HS-27A (cell line): Measurements from ENCODE around the gene MST1.
"Not testable (repeated sequence)": the region's sequence is repeated elsewhere in the genome, so short reads cannot be mapped to it uniquely, and the experiment has no call there.

Experiments used
- DNase-seq: peaks from one replicate; pipeline ENCODE4 v3.0.0-alpha.2; 2012; ENCODE audit warnings: low read depth, missing footprints

The MST1 gene

DNA sequence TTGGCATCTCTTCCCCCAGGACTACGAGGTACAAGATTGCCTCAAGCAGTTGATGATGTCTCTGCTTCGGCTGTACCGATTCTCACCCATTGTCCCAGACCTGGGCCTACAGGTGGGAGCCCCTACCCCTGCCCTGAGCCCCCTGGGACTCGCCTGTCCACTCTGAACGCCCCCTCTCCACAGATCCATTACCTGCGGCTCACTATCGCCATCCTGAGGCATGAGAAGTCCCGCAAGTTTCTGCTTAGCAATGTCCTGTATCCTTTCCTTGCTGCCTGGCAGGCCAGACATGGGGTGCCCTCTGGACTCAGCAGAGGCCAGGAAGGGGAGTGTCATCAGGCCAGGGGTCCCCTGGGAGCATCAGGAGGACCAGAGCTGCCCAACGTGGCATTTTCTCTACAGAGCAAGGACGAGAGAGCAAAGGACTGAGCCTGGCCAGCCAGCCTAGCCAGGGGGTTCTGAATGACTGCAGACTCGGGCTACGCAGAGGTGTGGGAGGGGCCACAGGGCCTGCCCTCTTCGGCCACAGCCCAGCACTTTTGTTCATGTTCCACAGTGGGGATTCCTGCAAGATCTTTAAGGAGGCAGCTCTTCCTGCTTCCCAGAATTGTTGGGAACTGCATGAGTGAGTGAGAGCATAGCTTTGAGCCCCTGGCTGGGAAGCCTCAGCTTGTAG is 11.3 kb upstream of the MST1 start:
- no peak for DNase-seq

DNA sequence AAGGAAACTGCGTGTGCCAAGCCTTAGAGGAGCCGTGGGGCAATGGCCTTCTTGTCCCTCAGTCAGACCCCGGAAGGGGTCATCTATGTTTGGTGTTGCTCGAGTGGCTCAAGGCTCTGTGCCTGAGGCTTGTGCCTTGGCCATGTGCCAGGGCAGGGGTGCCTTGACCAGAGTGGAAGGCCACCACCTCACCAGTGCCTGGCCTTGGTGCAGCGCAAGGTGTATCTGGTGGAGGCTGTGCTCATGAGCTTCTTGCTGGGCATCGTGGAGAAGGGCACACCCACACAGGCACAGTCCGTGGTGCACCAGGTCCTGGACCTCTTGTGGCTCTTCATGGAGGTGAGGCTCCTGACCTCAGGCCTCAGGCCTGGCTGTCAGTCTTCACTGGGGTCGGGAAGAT is 10.7 kb upstream of the MST1 start:
- DNase-seq: no peak

DNA sequence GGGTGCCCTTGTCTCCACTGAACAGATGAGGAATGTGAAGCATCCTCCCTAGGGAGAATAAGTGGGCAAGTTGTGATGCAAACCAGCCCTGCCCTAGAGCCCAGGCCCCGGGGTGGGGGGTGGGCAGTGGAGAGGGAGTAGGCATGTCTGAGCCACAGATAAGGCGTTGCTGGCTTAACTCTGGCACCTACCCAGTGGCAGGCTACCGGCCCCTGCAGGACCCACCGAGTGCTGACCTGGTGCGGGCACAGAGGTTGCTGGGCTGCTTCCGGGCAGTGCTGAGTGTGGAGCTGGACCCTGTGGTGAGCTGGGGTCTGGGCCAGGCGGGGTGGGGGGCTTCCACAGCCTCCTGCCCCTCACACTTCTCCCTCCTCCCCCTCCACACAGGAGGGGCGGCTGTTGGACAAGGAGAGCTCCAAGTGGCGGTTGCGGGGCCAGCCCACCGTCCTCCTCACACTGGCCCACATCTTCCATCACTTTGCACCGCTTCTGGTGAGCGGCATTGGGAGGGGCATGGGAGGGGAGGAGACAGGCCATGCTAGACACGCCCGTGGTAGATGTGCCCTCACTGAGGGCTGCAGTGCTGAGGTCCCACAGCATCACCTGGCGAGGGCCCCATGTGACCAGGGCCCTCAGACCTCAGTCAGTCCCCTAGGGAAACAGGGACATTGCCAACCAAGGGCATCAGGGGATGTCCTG is 10.2 kb upstream of the MST1 start:
- DNase-seq: no peak

- not testable (repeated sequence) for DNase-seq
These were observed 6.2 kb upstream of the MST1 start for GRCh38 chr3:49695350-49696015.

DNA sequence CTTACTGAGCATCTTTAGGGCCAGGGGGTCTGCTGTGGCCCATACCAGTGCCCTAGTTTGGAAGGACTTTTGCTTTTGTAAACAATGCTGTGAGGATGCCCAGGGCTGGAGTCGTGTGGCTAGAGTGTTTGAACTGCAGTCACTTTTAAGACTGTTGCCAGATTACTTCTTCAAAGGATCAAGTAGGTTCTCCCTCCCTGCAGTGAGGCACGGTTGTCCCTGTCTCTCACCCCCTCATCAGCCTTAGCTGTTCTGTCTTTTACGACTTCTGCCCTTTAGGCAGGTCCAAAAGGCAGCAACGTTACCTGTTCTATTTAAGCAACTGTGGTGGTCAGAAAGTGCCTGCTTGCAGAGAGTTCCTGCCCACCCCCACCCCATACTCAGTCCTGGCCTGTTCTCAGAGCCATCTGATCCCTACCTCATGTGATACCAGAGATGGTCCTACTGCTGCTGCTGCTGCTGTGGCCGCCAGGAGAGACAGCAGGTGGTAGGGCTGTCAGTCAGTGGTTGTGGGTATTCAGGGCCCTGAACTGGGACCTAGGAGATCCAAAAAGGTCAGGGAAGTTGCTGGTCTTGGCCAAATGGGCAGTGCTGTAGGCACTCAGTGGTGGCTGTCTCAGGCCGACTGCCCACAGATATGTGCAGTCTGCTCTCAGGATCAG is 5.3 kb upstream of the MST1 start:
- not testable (repeated sequence) for DNase-seq

DNA sequence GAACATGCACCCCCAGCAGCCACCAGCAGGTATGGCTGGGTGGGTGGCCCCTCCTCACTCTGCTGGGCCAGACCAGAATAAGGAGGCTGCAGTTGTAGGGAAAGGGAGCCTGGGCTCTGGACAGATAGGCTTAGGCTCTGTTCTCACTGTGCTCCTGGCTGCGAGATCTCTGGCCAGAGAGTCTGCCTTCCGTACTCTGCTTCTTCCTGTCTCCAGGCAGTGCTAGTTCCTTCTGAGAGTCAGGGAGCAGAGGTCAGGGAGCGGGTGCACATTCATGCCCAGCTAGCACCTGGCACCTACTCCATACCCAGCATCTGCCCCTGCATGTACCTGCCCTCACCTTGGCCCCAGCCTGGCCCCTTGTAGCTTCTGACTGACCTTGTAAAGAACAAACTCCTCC is 2.2 kb upstream of the MST1 start:
- DNase-seq: not testable (repeated sequence)

DNA sequence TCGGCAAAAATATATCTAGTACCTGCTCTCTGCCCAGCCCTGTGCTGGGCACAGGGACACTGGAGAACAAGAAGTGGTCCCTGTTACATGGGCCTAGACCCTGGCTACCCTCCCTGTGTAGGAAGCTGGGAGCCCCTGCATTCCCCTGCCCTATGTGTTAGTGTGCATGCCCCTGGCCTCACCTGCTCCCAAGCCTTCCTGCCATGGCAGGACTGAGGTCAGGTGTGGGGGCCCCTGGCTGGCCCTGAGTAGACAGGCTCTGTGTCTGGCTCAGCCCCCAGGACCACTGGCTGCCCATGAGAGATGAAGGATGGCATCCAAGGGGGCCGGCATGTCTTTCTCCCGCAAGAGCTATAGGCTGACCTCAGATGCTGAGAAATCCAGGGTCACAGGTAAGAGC is 1.6 kb upstream of the MST1 start:
- DNase-seq: not testable (repeated sequence)

- DNase-seq: not testable (repeated sequence)
These were observed 792 bp upstream of the MST1 start for GRCh38 chr3:49689908-49690624.

DNA sequence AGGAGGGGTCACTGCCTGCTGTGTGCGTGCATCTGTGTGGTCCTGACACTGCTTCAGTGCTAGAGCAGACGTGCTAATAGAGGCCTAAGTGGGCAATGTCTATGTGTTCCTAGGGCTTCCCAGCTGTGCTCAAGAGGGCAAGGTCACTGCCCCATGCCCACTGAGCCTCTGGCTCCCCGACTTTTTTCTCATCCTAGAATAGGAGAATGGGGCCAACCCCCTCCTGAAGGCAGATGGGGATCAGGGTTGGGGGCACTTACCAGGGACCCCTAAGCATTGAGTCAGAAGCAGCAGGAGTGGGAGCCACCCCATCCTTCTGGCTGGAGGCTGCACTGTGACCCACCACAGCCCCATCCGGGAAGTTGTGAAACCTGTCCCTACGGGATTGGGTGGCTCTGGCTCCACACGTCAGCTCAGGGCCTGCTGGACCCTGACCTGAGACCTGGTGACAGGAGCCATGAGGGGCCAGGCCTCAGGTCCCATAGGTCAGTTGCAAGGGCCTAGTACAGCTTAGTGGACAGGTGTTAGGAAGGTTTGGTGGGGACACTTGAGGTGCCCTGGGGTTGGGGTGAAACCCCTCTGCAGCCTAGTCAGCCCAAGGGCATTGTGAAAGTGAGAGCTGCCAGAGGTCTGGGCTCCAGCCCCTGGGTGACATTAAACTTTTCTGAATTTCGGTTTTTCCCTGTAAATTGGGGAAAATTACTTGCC is 782 bp downstream of the MST1 start:
- not testable (repeated sequence) for DNase-seq

DNA sequence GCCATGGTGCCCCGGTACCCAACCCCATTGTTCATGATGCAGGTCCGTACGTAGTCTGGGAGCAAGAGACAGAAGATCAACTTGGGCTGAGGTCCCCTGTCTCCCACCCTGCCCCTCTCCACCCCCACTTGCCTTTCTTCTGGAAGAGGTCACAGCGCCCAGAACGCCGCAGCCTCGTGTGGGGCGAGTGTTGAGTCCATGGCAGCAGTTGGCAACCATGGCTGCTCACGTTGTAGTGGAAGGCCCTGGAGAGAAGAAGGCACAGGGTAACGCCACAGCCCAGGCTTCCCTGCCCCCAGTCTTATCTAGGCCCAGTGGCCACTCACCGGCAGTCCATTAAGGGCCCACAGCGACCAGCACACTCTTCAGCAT is 1.9 kb downstream of the MST1 start:
- DNase-seq: not testable (repeated sequence)

DNA sequence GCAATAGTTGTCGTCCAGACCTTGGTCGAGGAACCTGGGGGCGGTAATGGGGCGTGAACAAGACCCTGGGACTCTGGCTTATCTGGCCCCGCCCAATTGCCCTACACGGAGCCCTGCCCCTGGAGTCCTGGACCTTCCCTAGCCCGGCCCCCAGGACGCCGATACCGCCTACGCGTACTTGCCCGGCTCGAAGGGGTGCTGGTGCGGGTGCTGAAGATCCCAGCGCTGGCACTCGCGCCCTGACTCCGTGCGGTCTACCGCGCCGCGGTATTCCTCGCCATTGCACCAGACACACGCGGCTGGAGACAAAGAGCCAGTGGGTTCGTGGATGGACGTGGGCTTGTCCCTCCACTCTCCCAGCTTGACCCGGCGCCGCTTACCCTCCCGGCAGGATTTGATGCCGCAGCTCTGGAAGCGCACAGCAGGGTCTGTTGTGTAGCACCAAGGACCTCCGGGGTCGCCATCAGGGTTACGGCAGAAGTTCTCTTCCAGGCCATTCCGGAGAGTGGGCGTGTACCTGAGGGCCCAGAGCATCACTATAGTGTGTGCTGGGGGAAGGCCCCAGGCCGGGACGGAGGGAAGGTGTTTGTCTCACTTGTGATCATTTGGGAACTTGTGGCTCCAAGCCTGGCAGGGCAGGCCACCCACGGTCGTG is 2.4 kb downstream of the MST1 start:
- not testable (repeated sequence) for DNase-seq

DNA sequence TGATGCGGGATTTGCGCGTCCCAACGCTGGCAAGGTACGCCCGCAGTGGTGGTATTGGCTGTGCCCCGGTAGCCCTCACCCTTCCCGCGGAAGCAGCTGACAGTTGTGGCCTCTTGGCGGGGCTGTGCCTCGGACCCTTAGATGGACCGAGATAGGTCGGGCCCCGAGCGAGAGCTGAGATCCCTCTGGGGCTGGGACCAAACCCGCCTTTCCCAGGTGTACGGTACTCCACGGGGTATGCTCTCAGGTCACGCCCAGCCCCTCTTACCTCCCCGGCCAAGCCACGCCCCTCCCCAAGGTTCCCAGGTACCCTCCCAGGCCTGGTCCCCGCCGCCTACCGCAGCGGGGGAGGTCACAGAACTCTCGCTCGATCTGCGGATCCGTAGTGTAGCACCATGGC is 2.9 kb downstream of the MST1 start:
- DNase-seq: not testable (repeated sequence)

GRCh38 chr3:49685846-49686245 is 3.4 kb downstream of the MST1 start:
- not testable (repeated sequence) for DNase-seq

DNA sequence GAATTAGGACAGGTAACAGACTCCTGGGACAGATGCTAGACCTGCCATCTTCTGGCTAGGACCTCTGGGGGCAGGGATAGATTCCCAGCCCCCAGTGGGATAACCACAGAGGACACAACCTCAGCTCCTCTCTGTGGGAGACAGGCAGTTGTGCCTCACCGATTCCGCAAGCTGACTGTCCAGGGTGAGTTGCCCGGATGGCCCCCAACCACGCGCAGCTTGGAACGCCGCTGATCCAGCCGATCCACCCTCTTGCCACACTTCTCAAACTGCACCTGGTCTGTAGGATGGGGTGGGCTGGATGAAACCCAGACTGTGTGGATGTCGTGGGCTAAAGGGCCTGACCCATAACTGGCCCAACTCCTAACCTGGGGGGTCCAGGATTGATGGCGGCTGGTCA is 4.2 kb downstream of the MST1 start:
- DNase-seq: not testable (repeated sequence)

DNA sequence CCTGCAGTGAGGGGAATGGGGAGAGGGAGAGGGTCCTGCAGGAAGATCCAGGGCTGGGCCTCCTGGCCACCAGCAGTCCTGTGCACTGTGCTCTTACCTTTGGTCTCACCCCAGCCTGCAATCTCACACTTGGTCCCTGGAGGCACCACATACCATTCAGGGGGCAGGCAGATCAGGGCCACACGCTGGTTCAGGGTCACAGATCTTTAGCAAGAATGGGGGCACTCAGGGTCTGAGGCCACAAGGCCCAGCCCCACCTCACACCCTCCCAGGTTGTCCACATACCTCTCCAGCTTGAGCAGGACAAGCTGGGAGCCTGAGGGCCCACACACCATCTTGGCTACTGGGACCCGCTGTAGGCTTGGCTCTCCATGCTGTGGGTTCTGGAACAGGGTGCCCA is 4.8 kb downstream of the MST1 start:
- not testable (repeated sequence) for DNase-seq

- no peak for DNase-seq
These were observed 6.1 kb downstream of the MST1 start for GRCh38 chr3:49683162-49683561.

DNA sequence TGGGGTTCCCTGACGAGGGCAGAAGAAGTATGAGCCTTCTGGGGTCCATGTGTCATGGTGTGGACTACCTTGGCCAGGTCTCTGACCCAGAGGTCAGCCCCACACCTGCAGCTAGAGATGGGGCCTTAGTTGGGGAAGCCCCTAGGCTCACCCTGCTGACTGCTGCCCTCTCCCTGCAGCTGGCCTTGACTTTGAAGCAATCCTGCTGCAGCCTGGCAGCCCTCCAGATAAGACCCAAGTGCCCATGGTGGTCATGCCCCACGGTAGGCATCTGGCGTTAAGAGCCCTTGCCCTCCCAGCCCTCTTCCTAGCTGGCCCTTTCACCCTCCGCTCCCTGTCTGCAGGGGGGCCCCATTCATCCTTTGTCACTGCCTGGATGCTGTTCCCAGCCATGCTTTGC is 7.7 kb downstream of the MST1 start:
- no peak for DNase-seq

GRCh38 chr3:49681232-49681522 is 8.1 kb downstream of the MST1 start:
- DNase-seq: no peak

DNA sequence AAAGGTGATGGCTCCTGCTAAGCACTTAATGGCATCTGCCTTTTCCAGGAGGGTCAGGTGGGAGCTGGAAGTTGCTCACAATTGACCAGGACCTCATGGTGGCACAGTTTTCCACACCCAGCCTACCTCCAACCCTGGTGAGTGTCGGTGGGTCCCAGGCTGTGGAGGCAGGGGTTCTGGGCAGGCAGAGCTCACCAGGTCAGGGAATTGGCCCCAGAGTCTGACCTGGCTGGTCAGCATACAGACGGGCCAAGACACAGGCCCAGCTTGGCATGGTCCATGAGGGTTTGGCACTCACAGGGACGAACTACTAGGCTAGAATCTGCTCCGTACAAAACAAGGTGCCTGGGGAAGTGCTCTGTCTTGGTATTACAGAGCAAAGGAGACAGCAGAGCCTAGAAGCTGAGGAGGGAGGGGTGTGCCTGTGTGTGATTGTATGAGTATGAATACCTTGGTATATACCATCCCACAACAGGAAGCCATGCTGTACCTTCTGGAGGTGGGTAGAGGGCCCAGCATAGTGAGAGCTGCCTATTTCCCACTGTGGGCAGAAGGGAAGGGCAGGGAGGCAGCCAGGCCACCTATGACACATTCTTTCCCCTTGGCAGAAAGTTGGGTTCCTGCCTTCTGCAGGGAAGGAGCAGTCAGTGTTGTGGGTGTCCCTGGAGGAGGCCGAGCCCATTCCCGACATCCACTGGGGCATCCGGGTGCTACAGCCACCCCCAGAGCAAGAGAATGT is 8.6 kb downstream of the MST1 start:
- no peak for DNase-seq

DNA sequence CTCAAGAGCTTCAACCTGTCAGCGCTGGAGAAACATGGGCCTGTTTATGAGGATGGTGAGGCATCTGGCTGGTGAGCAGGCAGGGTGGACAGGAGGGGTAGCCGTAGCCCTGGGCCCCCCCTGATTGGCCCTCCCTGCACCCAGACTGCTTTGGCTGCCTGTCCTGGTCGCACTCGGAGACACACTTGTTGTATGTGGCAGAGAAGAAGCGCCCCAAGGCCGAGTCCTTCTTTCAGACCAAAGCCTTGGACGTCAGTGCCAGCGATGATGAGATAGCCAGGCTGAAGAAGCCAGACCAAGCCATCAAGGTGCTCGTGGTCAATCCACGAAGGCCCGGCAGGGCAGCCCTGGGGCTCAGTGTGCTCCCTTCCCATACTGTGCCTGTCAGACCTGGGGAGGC is 13.4 kb downstream of the MST1 start:
- DNase-seq: no peak
